Stimulated activated CD4-positive, alpha-beta T cell treated with anti-CD3 and anti-CD28 coated beads, TNF-alpha, amount 100 ng/mL, for 48 hours (primary cell): ENCODE results near the gene ACAT1.
A peak's percentile ranks its signal among the peaks of the same experiment; 100 is the strongest.
"Not testable (repeated sequence)": the region's sequence is repeated elsewhere in the genome, so short reads cannot be mapped to it uniquely, and the experiment has no call there.

Experiments
- DNase-seq, 3 donors: peaks; one replicate each; pipeline ENCODE4 v3.0.0-alpha.2; 2020; ENCODE audit warnings: low read depth in 3 of 3

ACAT1 gene

DNA sequence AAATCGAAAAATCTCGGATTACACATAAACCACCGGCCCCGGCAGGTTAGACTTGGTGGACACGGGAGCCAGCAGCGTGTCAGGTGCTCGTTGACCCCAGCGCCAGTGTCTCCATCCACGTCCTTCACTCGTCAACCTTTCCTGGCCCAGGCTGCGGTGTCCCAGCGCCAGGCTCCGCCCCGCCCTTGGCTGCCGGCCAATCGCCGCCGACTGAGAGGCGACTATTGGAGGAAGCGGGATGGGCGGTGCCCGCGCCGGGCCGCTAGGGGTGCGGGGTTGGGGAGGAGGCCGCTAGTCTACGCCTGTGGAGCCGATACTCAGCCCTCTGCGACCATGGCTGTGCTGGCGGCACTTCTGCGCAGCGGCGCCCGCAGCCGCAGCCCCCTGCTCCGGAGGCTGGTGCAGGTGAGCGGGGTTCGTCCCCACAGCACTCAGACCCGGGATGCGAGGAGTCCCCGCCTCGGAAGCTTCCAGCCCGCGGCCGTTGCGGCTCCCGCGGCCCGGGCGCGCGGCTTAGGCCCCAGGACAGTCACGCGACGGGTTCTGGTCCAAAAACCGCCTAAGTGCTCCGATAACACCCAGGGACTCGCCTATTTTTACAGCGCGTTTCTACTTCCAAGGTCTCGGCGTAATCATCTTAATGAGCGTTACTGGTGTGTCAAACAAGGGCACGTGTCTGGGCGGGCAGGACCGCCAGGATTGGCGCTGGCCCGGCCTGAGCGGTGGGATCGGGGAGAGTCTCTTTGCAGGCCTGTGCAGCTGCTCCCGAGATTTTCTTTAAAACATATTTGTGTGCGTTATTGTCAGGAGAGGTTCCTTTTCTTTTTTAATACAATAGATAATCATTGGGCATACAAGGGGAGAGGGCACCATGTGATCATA, at the start of gene ACAT1:
ACAT1 (plus strand) TSS at position 294 of the 882 bp plus-strand sequence; CDS start at position 334, 40 bp downstream.
- DNase-seq = peak; percentile 92 to 97 (median 96)

DNA sequence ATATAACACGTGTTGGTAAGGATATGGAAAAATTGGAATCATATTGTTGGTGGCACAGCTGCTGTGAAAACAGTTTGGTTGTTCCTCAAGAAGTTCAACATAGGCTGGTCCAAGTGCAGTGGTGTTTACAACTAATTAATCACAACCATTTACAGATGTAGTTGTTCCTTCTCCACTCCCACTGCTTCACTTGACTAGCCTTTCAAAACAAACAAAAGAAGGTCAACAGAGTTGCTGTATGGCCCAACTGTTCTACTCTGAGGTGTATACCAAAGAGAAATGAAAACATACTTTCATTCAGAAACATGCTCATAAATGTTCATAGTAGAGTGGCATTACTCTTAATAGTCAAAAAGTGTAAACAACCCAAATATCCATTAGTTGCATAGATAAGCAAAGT, 36.6 kb upstream of the ACAT1 start:
- no peak for DNase-seq

DNA sequence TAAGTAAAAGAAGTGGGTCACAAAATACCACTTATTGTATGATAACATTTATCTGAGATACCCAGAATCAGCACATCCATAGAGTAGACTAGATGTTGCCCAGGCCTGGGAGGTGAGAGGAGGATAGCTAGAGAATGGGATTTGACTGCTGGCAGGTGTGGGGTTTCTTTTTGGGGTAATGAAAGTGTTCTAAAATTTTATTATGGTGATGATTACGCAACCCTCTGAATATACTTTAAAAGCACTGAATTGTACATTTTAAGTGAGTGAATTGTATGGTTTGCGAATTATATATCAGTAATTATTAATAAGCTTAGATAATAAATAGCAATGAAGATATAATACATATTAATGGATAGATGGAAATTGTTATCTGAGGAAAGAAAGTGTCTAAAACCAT, 35.7 kb upstream of the ACAT1 start:
- DNase-seq = no peak

DNA sequence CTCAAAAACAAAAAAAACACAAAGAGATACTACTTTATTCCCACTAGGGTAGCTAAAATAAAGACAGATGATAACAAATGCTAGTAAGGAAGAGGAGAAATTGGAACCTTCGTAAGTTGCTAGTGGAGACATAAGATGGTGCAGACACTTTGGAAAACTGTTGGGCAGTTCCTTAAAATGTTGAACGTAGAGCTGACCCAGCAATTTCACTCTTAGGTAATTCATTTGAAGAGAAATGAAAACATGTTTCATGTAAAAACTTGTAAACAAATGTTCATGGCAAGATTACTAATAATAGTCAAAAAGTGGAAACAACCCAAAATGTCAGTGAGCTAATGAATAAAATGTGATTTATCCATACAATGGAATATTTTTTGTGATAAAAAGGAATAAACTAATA, 29.2 kb upstream of the ACAT1 start:
- no peak for DNase-seq

DNA sequence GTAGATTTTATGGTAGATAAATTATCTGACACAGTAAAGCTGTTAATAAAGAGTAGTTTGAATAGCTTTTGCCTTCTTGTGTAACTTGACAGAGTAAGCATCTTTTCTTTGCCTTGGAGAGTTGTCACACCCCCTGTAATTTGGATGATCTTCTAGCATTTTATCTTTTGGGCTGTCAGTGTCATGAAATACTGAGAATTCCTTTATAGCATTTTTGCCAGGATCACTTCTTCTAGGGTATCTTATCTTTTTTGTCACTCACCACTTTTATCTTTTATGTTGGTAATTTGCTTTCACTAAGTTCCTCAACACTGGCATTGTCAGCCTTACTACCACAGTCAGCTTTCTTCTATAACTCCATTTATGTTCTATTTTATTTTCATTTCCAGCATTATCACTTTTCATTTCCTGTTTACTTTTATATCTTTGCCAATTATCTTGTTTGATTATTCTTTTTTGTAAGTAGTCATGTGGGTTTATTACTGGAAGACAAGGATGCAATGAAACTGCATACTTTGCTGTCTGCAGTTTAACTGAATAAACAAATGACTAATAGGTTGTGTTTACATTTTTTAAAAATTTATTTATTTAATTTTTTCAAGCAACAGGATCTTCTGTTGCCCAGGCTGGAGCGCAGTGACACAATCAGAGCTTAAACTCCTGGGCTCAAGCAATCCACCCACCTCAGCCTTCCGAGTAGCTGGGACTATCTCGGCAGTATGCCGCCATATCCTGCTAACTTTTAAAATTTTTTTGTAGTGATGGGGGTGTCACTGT, 28.1 kb upstream of the ACAT1 start:
- DNase-seq = no peak

DNA sequence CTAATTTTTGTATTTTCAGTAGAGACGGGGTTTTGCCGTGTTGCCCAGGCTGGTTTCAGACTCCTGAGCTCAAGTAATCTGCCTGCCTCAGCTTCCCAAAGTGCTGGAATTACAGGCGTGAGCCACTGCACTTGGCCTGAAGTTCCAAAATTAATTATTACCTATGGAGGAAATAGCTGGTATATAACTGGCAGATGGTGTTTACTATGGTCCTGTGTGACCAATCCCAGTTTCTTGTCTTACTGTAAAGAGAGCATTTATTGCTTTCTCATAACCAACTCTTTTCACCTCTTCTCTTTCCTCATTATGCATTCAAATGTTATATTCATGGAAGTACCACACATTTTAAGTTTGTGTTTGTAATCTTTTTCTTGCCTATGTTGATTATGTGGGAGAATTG, 24.2 kb upstream of the ACAT1 start:
- no peak for DNase-seq

DNA sequence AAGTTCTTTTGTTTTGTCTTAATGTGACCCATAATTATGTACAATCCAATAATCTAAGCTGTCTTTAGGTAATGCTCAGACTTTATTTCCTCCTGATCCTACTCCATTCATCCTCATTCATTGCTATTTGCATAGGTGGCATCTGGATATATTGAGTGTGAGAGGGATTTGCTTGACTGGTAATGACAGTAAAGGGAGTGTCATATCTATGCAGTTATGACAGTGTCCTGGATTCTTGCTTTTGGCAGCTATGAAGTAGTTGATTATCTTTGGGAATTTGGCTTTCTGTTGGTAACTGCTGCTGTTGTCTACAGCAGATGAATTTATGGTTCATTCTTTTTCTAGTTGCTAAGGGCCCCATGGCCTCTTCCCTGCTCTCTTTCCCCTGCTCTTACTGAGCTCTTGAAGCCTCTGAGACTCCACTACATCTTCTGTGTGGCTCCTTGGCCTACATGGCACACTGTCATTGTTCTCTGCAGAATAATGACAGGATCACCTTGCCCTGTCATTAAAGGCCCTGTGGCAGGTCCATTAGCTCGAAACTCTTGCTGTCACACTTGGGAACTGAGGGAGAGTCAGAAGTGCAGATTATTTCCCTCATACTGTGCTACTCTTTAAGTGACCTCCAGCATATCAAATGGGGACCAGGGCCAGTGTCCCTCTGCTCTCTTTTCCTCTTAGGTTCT, 20.1 kb upstream of the ACAT1 start:
- no peak for DNase-seq

DNA sequence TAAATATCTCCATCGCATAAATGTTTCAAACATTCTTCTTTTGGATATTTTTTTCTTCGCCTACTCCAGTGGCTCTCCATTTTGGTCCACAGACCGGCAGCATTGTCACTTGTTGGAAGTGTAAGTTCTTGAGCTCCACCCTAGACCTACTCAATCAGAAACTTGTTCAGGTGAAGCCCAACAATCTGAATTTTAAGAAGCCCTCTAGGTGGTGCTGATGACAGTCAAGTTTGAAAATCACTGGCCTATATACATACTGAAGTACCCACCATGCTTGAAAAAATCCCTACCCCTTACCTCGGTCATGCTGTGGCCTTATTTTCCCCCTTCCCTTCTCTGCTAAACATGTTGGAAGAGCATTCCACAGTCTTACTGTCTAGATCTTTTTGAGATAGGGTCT, 10.2 kb upstream of the ACAT1 start:
- DNase-seq = no peak

DNA sequence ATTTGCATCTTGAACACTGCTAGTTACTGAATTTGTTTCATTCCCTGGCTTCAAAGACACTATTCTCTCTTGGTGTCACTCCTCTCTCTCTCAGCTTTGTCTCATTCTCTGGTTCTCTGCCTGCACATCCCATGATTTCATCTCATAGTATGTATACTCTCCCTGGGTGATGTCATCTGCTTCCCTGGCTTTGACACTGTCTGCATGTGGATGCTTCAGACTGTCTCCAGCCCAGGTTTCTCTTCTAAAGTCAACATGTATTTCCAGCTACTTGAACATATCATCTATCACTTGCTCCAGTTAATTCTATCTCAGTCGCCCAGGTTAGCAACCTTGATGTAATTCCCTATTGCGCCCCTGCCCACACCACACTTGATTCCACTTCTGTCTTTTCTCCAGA, 9.3 kb upstream of the ACAT1 start:
- DNase-seq = no peak

DNA sequence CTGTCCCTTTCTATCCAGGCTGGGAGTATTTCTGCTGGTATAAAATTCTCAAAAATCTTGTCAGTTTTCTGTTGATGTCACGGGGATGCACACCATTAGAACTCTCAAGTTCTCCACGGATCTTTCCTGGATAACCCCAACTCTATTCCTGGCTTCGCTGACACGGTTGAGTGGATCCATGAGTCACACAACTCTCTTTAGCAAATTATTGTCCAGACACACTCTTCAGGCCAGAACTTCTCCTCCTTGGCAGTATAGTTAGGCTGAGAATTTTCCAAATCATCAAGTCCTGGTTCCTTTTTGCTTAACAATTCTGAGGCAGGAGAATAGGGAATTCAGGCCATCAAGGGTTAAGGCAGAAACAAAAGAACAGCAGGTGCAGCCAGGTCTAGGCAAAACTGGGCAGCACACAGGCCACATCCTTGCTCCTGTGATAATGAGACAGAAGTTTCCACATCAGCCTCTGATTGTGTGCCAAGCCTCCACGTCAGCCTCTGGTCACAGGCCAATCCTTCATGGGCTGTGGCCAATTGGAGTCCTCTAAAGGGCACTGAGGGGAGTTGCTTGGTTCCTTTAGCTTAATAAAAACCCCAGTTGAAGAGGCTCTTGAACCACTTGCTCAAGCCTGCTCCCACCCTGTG, 5.7 kb upstream of the ACAT1 start:
- DNase-seq = no peak

DNA sequence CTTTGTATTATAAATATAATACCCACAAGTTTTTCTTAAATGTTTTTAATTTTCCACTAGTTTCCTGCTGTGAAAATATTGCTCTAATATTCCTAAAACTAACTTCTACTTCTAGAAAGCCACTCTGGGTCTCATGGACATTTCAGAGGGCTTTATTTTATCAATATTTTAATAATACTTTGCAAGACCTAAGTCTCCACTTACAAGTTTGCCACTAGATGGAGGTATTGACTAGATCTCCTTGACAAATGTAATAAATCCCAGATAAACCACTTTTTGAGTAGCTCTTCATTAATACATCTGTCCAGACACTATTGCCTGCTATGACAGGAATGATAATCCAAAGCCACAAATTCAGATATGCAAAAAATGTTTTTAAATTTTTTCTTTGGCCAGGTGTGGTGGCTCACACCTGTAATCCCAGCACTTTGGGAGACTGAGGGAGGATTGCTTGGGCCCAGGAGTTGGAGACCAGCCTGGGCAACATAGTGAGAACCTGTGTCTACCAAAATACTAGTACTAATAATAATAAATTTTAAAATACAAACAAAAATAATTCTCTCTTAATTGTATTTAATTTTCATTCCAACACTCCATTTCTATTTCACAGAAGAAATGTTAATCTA, 3.5 kb upstream of the ACAT1 start:
- no peak for DNase-seq

DNA sequence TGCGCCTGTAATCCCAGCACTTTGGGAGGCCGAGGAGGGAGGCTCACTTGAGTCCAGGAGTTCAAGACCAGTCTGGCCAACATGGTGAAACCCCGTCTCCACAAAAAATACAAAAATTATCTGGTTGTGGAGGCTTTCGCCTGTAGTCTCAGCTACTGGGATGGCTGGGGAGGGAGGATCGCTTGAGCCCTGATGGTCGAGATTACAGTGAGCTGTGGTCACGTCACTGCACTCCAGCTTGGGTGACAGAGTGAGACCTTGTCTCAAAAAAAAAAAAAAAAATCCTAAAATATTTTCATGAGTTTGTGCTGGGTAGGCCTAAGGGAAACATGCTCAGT, 462 bp upstream of the ACAT1 start:
- DNase-seq = not testable (repeated sequence)

DNA sequence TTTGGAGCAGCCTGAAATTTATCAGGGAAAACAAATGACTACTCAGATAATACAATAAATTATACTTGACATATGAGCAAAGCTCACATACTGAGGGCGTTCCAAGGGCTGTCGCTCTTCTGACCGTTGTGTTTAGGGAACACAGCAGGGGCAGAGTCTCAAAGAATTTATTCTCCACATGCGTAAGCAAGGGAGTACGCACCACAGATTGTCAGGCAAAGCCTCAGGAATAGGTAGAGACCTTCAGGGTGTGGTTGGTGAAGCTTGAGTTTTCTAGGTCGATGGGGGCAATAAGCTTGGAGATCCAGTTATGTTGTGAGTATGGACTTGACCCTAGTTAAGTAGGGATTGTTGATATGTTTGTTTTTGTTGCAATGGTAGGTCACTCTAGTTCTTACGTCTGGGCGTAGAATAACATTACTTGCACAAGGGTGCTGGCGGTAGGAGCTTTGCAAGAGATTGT, 830 bp downstream of the ACAT1 start:
- no peak for DNase-seq

DNA sequence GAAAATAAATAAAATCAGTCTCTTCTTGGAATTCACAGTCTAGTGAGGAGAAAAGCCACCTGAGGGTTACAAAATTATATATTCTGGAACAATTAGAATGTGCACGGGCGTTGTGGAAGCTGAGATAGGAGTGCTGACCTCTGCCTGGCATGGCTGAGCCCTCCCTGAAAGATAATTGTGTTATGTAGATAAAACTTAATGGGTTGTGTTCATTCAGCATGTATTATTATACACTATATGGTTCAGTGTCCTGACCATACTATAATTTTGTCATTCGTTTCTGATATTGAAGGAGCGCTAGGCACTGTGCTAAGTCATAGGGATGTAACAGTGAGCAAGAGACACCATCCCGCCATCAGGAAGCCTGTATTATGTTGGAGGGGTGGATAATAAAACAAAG, 3.7 kb downstream of the ACAT1 start:
- DNase-seq = no peak

DNA sequence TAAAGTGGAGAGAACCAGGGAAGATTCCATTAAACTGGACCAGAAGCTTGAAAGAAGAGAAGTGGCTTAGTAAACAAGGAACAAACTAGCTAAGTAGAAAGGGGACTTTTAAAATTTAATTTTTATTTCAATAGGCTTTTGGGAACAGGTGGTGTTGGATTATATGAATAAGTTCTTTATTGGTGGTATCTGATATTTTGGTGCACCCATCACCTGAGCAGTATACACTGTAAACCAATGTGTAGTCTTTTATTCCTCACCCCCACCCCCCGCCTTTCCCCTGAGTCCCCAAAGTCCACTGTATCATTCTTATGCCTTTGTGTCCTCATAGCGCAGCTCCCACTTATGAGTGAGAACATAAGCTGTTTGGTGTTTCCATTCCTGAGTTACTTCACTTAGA, 7.4 kb downstream of the ACAT1 start:
- DNase-seq = no peak

DNA sequence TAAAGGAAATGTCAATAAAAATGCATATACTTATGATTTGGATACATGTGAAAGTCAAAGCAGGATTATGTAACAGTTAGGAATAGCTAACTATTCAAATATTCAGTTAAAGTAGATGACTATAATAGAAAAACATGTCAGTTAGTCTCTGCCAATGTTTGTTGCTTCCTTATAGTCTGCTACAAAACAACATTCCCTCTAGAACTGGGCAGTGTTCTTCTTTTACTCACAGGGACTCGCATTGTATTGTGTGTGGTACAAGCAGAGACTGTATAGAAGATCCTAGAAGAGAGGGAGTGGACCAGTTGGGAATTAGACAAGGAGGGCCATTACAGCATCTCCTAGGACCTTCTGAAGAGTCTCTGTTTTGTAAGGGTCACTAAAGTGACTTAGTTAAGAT, 10.6 kb downstream of the ACAT1 start:
- no peak for DNase-seq

DNA sequence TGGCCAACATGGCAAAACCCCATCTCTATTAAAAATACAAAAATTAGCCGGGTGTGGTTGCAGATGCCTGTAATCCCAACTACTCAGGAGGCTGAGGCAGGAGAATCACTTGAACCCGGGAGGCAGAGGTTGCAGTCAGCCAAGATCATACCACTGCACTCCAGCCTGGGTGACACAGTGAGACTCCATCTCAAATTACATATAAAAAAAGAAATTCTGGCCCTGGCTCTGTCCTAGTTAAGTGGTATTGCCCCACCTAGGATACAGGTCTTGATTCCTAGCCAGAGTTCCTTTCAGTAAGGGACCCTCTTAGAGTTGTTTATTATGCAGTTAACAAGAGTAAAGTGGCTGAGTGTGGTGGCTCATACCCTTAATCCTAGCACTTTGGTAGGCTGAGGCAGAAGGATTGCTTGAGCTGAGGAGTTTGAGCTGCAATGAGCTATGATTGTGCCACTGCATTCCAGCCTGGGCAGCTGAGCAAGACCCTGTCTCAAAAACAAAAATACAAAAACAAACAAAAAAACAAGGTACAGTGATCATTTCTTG, 11.7 kb downstream of the ACAT1 start:
- not testable (repeated sequence) for DNase-seq

DNA sequence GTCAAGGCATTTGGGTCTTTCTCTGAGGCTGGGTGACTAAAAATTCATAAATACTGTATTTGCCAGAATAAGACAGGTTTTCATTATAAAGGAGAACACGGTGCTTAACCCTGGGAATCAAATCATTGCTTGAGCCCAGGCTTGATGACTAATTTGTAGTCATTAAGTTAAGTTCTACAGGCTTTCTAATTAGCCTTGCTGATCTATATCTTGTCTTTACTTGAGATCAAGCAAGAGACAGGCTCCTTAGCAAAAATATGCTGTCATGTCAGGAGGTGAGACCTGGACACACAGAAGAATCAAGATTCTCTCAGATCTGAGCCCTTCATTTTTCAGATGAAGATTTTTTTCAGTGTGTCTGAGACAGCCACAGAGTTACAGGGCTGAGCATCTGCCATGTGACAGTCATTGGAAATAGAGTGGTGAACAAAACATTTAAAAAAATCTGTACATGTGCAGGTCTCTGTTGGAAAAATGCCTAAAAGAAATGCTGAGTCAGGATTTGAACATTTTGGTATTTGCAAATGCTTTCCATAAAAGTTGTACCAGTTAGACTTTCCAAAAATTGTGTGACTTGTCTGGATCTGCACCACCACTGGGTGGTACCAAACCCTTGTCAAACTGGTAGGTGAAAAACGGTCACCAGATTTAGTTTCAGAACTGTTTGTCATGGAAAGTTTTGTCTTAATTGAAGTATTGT, 14.6 kb downstream of the ACAT1 start:
- no peak for DNase-seq

DNA sequence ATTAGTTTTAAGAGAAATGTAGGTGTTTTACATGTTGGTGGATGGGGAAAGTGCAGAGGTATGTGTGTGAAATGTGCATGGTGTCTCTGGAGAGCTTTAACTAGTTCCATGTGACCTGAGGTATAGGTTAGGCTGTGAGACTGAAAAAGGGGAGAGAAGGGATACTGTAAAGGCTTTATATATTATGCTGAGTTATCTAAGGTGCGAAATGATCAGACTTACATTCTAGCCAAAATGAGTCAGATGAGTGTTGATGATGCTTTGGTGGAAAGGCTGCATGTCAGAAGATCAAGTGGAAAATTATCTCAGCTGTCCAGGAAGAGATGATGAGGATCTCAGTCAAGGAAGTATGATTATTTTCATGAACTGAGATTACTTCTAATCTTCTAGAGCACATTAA, 15.8 kb downstream of the ACAT1 start:
- no peak for DNase-seq

DNA sequence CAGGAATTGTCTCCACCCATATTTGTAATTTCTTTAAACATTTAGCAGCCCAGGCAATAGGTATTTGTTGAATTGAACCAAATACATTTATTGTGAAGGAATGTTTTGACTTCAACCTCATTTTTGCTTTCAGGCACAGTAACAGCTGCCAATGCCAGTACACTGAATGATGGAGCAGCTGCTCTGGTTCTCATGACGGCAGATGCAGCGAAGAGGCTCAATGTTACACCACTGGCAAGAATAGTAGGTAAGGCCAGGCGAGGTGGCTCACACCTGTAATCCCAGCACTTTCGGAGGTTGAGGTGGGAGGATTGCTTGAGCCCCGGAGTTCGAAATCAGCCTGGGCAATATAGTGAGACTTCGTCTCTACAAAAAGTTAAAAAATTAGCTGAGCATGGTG, 20.9 kb downstream of the ACAT1 start:
- DNase-seq = no peak

DNA sequence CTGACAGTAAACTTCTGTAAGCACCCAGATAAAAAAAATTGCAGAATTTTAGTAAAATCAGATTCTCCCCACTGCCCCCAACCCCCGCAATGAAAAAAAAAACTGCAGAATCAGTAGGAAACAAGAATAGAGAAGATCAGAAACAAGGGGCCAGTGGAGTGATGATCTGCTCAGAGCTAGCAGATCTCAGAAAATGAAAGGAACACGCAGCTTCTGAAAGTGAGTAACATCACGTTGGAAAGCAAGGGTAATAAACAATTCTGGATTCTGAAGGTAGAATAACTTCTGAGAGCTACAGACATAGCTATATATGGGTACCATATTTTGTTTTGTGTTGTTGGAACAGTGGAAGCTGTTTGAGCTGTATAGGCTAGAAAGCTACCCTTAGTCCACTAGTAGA, 23.2 kb downstream of the ACAT1 start:
- no peak for DNase-seq
